Measurements from ENCODE around the gene TMEM156.
"Not testable (repeated sequence)": the region's sequence is repeated elsewhere in the genome, so short reads cannot be mapped to it uniquely, and the experiment has no call there.

TMEM156 gene

DNA sequence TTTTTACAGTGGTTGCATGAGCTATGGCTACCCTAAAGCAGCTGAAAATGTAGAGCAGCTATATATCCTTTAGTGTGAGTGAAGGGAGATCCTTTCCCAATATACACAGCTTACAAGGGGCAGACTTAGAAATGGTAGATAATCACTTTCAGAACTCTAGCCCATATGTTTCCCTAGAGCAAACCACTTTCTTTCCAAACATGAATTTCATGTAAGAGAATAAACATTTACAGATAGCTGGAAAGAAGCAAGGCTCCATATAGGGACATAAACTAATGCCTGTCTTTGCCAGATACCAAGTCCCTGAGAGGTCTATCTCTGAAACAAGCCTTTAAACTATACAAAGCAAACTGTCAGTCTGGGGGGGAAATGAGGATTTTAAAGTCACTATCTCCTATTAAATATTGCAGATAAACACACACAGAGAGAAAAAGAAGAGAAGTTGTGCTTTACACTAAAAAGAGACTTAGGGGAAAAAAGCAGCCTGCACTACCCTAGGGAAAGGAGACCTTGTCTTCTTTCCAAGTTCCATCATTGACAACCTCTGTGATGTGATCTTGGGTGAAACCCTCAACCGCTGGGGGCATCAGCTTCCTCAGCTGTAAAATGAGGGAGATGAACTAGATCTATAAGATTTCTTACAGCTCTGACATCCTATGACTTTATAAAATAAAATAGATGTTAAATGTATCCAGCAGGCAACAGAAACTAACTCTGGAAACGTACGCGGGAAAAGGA lies 73.6 kb downstream of the TMEM156 start:
- no peak for DNase-seq (ENCODE audit: low read depth, low spot score)

DNA sequence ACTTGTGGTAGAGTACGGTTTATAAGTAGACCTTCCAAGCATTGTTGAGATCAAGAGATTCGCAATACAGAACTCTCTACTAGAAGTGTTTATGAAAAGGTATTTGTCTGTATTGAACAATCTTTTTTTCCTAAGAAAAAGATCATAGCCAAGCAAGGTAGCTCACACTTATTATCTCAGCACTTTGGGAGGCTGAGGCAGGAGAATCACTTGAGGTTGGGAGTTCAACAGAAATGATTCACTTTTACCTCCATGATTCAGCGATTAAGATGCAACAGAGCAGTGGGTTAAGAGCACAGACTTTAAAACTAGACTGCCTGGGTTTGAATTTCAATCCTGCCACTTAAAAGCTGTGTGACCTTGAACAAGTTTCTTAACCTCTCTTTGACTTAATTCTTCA lies 74.3 kb downstream of the TMEM156 start:
- DNase-seq (ENCODE audit: low read depth, low spot score): no peak

DNA sequence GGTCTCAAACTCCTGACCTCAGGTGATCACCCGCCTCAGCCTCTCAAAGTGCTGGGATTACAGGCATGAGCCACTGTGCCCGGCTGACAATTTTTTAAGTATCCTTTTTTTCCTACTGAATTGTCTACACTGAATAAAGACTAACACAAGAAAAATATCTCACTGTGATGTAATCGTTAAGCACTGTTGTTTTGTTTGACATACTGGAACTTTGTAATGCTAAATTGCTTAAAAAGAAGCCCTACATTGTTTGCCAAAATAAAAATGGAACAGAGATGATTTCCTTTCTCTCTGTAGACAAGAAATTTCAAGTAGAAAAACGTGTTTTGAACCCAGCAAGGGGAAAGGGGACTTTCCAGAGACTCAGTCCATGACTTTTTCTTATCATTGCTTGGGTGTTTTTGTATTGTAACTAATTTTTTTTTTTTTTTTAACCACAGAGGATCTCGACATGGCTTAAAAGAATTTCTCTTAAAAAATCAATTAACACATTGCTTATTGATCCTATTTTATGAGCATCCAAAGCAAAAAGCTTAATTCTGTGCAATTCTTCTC lies 74.9 kb downstream of the TMEM156 start:
- DNase-seq (ENCODE audit: low read depth, low spot score): no peak

DNA sequence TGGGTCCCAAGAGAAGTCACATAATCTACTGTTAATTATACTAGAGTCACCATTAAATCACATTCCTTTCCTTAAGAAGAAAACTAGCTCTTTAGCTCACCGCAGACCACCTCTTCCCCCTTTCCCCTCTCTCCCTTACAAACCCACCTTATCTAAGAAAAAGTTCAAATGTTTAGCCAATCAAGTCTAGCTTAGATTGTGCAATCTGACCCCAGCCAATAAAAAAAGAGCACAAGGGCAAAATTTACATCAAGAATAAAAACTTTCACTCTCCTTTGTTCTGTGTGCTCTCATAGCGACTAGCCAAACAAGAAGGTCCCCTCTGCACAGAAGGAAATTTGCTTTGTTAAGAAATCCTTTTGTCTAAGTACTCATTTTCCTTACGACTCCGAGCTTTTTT lies 76.3 kb downstream of the TMEM156 start:
- no peak for DNase-seq (ENCODE audit: low read depth, low spot score)

DNA sequence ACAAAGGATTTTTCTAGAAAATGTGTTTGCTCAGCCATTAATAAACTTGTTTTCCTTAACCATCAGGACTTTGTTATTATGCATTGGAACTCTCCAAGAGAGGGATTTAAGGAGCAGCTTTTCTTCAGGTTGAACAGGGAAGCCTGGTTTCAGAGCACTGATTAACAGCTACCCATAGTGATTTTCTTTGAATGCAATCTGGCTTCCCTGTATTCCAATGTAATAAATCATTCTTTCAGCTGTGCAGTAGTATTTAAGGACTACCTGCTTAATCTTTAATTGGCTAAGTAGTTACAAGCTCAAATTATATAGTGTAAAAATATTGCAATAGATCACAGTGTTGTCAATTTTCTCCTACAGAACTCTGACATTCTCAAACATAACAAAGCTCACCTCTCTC lies 77.5 kb downstream of the TMEM156 start:
- DNase-seq (ENCODE audit: low read depth, low spot score): no peak

DNA sequence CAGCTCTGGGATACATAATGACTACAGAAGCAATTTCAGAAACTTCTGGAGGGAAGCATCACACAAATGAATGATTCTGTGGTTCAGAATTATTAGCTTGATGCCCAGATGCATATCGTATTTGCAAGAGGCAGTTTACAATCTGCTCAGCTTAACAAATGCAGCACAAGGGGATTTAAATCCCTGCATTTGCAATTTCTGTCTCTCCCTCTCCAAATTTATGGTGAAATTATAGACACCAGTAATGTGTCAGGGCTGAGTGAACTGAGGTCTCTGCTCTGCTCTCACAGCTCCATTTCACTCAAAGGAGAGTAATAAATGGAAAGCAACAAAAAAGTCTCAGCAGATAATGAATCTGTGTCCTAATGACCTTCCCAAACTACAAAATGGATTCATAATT lies 80.2 kb downstream of the TMEM156 start:
- no peak for DNase-seq (ENCODE audit: low read depth, low spot score)

DNA sequence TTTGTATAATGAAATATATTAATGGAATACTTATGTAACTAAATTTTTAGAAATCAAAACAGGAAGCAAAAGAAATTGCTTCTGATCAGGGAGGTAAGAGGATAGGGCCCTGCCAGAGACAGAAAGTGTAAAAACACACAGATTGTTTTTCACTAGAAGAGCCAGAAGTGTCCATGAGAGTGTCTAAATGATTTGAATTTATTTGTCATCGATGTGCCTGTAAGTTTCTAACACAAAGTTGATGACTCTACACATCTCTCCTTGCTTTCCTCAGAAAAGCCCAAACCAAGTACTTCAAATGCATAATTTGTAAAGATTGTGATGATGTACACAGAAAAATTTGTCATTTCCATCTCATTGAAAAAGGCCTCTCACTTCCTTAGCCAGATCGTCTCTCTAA lies 80.6 kb downstream of the TMEM156 start:
- no peak for DNase-seq (ENCODE audit: low read depth, low spot score)

DNA sequence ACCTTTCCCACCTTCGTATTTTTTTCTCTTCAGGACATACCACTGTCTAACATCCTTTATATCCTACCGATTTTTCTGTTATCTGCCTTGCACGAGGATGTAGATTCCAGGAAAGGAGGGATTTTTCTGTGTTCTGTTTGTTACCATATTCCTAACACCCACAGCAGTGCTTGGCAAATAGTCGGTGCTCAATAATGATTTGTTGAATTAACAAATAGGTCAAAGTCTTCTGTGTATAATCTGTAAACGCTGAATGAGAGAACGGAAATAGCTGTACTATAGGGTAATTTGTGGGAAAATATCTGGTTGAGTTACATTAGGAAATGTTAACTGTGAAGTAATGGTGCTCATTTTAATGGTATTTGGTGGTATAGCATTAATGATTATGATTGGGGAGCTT lies 81.5 kb downstream of the TMEM156 start:
- no peak for DNase-seq (ENCODE audit: low read depth, low spot score)

DNA sequence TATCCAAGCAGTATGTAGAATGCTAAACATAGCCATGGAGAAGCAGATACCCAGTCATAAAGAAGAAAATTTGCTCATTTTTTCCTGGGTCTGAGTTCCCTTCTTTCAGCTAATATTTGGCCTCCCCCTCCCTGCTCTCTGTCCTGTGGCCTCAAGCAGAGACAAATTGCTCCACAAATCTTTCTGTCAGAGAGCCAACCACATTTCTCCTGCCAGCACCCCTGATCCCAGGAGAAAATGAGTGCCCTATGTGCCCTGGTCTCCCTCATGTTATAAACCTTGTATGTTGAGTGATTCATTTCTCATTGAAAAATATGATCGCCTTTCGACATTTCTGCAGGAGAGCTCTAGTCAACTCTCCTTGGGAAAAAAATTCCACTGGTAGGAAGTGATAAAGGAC lies 82.0 kb downstream of the TMEM156 start:
- DNase-seq (ENCODE audit: low read depth, low spot score): no peak

DNA sequence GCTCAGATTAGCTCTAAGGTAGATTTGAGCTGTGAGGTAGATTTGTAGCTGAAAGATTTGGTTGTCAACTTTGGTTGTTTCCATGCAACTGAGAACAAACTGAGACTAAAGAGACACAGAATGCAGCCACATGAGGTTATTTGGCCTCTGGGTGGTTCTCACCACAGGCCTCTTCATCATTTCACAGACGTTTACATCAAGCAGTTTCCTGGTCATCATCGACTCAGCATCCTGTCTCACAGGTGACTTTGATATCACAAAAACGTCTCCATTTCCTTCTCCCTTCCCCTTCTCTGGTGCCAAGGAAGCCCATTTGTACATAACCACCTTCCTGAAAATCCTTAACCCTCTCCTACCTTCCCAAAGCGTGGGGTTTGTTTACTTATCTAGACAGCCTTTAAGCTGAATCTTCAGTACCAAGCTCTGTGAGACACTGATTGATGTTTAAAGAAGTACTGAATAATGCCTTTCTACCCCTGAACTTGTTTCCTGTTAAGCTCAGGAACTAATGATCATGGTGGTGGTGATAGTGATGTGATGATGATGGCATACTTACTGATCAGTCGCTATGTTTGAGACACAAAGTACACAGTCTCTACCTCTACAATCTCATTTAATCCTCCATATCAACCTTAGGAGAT lies 82.7 kb downstream of the TMEM156 start:
- DNase-seq (ENCODE audit: low read depth, low spot score): no peak

DNA sequence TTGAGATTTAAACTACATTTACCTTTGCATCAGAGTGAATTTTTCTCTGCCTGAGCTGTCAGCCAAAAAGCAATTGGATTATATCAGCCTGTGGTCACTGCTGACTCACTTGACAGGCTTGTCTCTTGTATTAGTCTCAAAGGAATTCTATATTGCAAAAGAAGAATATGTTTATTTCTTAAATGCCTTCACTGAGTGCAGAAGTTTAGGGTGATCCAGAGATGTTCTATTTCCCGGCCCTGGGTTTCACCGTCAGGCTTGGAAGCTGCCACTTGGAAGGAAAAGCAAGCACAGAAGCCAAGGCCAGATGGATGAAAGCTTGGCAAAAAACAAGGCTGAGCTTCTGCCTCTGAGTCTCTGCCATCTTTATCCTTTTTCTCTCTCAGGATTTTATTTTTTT lies 83.7 kb downstream of the TMEM156 start:
- no peak for DNase-seq (ENCODE audit: low read depth, low spot score)

DNA sequence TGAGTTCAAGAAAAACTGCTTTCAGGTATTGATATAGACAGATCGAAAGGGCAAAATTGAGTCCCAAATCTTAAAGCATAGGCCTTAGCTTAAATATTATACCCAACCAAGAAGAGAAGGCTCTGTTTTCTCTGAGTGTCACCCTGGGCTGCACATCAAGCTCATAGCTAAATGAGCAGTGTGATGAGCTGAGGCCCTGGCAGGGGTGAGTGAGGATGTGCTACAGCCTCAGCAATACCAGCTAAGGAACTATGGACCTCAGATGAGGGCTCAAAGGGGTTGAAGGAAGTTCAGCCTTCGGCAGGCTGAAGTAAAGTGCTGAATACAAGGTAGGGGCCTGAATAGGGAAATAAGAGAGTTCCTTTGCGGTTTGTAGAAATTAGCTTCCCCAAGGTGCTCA lies 85.3 kb downstream of the TMEM156 start:
- no peak for DNase-seq (ENCODE audit: low read depth, low spot score)

DNA sequence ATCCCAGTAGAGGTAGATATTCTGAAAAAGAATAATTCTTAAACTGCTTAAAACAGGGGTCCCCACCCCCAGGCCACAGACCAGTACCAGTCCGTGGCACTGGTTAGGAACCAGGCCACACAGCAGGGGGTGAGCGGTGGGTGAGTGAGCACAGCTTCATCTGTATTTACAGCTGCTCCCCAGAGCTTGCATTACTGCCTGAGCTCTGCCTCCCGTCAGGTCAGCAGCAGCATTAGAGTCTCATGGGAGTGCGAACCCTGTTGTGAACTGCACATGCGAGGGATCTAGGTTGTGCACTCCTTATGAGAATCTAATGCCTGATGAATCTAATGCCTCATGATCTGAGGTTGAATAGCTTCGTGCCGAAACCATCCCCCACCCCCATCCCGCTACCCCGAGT lies 87.8 kb downstream of the TMEM156 start:
- no peak for DNase-seq (ENCODE audit: low read depth, low spot score)

DNA sequence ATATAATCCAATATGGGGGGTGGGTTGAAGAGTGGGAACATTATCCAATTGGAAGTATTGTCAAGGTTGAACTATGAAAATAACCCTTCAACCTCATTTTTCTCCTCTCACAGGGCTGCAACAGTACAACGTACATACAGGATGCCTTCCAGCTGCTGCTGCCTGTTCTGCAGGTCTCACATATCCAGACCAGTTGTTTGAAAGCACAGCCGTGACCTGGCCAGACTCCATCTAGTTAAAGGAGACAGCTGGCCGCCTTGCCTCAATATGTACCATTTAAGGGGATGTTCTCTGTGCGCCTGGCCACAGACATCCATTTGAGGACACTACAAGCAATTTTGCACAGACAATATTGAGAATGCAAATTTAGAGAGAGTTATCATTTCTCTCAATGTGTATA lies 88.9 kb downstream of the TMEM156 start:
- no peak for DNase-seq (ENCODE audit: low read depth, low spot score)

DNA sequence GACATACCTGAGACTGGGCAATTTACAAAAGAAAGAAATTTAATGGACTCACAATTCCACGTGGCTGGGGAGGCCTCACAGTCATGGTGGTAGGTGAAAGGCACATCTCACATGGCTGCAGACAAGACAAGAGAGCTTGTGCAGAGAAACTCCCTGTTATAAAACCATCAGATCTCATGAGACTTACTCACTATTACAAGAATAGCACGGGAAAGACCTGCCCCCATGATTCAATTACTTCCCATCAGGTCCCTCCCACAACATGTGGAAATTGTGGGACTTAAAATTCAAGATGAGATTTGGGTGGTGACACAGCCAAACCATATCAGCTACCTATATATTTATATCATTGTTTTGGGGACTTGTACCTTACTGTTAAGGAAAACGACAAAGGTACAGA lies 90.3 kb downstream of the TMEM156 start:
- DNase-seq (ENCODE audit: low read depth, low spot score): not testable (repeated sequence)

DNA sequence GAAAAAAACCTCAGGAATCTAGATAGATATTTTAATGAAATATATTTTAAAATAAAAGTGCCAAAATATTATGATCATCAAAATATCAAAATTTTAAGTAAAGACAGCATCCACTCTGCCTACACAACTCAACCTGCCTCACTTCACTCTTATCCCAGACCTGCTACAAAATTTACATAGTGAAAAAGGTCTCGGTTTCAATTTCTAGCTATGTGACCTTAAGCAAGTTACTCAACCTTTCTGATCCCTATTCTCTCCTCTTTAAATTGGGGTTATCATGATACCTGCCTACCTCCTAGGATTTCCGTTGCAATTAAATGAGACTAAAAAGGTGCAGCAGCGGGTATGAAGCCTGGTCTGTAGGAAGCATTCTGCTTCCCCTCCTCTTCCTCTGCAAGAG lies 91.7 kb downstream of the TMEM156 start:
- no peak for DNase-seq (ENCODE audit: low read depth, low spot score)

DNA sequence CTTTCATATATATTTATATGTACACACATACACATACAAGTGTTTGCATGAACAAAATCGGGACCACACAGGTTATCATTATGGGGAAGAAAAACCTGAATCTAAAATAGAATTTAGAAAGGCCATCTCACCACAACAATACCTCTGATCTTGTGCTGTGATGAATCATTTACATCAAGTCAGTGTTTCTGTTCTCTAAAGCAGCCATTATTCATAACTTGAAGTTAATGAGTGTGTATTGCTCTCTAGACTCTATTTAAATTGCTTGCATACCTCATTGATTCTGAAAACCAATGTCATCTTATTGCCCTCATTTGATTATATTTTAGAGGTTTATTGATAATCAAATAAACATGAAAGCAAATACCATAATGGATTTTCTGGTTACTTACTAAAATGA lies 93.0 kb downstream of the TMEM156 start:
- no peak for DNase-seq (ENCODE audit: low read depth, low spot score)

DNA sequence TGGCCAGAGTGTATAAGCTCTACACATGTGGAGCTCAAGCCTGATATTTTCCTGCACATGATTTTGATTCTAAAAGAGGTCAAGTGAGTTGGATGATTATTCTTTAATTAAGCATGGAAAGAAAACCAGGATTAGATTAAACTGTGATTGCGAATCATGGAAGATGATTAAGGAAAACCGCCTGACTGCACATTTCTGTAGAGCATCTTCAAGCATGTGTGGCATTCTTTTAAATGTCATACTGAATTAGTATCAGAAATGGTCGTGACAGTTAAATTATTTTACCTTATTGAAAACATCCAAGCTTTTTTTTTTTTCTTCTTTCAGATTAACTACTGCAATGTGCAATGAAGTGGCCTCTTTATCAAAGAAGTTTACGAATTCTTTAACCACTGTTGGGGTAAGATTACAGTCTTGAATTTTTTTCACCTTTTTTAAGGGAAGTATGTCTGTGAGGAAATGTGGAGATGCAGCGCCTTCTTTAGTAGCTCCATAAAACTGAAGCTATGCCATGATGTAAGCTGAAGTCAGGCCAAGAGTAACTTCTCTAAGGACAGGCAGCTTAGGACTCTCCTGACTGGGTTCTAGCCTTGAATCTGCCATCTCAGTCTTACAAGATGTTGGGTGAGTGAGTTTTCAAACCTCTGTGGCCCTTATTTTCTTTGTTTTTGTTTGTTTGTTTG lies 96.7 kb downstream of the TMEM156 start:
- DNase-seq (ENCODE audit: low read depth, low spot score): no peak

DNA sequence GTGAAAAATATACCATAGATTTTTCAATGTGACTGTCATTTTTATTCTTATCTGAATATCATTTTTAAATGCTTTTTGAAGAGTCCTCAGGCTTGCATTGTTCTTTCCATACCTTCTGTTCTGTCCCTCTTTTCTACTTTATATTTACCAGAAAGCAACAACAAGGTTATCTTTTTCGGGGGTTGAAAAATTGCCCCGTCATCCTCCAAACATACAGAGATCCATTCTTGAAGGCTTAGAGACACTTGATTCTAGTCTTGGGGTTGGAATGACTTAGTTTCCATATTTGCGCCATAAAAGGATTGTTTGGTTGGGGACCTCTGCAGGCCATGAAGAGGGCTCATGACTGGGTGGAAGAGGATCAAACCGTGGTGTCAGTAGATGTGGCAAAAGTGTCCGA lies 101.1 kb downstream of the TMEM156 start:
- no peak for DNase-seq (ENCODE audit: low read depth, low spot score)

DNA sequence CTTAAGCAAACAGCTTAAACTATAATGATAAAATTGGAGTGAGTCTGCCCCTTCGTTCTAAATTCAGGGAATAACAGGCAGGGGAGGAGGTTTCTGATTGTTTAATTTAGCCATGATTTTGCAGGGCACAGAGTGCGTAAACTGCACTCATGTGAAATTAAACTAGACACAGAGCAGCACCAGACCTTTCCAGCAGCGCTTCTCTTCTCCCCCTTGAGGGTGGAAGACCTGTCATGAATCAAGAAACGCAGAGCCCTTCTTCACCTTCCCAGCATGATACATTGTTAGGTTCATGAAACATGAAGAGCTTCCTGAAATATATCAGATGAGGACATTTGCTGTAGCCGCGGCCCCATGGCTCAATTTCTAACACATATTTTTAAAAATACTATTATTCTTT lies 101.5 kb downstream of the TMEM156 start:
- no peak for DNase-seq (ENCODE audit: low read depth, low spot score)

DNA sequence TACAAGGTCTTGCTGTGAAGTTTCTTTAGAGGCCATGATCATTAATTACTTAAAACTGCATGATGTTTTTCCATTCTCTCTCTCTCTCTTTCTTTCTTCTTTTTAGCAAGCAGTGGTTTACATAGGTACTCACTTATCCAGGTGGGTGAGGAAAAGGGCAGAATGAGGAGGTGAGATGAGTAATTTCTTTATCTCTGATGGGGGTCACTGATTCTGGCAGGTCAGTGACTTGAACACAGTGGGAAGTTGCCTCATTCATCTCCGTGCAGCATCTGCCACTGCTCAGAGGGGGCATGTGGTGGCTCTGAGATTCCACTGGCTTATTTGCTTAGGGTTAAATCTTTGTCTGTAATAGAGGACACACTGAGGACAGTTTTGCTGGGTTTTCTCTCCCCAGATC lies 102.0 kb downstream of the TMEM156 start:
- no peak for DNase-seq (ENCODE audit: low read depth, low spot score)

DNA sequence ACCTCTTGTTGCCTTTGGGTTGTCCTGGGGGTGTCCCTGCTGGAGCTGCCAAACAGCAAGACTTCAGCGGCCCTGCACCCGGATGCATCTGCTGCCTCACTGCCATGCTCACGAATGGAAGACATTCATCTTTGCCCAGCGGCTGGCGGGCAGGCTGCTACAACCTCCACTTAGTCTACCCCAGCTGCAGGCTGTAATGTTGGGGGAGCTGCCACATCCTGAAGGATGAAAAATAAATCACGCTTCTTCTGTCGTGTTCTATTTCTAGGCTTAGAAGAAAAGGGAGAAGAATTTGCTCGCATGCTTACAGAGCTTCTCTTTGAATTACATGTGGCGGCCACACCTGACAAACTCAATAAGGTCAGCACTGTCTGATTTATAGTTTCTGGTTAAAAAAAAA lies 103.2 kb downstream of the TMEM156 start:
- DNase-seq (ENCODE audit: low read depth, low spot score): no peak

DNA sequence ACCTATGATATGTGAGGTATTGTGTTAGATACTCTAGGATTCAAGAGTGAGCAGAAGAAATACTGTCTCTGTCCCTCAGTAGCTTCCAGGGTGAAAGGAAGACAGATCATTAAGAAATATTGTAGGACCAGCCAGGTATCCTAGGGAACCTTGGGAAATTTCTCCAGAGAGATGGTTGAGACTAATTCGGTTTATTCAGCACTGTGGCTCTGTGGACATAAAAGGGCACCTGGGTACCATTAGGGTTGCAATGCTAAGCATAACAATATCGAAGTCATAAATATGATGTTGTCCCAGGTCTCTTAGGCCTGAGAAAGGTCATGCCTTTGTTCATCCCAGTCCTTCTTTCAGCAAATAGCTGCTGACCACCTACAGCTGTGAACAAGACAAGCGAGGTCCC lies 103.6 kb downstream of the TMEM156 start:
- DNase-seq (ENCODE audit: low read depth, low spot score): no peak

Data from iPS DF 19.7 (cell line).